K562 (cell line): ENCODE measurements around the gene FARSB. TPM values are rescaled to one million over a fixed set of nuclear protein-coding genes. Genes with fewer than 3 reads are reported as not detected.

ENCODE experiments used
- ATAC-seq: fragments of 200-7000 bp; cut with Tn5 transposase; 3 replicates; pipeline ENCODE4 v1.9.1; 2020; ENCODE audit warnings: moderate library complexity
- BruUV-seq: library from RNA; stranded (reverse); fragments of 400-500 nt; replicated peaks from 2 replicates; lab custom pipeline; 2021; lab: Mats Ljungman, UMichigan
- CTCF ChIA-PET: fragments of 300-600 bp; formaldehyde crosslinking; extraction: SDS; loops from one replicate; lab custom pipeline; 2021; ENCODE audit warnings: low intra/inter-chr PET ratio; lab: Yijun Ruan, JAX
- POLR2A ChIA-PET: fragments of 300-600, 350-650 bp; sonication (Branson Sonifier 250); formaldehyde crosslinking; extraction: SDS; loops from one replicate; lab custom pipeline; 2021; ENCODE audit warnings: antibody characterized with exemption, inconsistent platforms; lab: Yijun Ruan, JAX
- DNase-seq, 4 experiments: peaks; one replicate each; pipeline versions ENCODE4 v3.0.0 to v3.0.0-alpha.2; 2011 to 2018; ENCODE audit warnings: low spot score in 3 of 4, mixed read lengths in 3 of 4; ENCODE audit errors: extremely low read depth in 1 of 4
- FAIRE-seq: peaks from 2 replicates; lab custom pipeline; 2011; peaks lifted over from hg19 to GRCh38; lab: Jason Lieb, UNC
- H2AFZ ChIP-seq: 2 replicates; pipeline ENCODE4 v1.6.0; 2011; ENCODE audit warnings: low read depth, low read length, control low read depth, inconsistent platforms
- H3K27ac ChIP-seq: fragments of 200-600 bp; 3 replicates; pipeline ENCODE4 v1.8.0; 2011; ENCODE audit warnings: low read depth, mild to moderate bottlenecking, control low read depth, inconsistent platforms, low read length, moderate library complexity, mixed read lengths; ENCODE audit errors: extremely low read depth
- H3K27me3 ChIP-seq, 2 experiments: fragments of 300-600 bp in 1 of 2; 2 replicates in 1 of 2; 3 replicates in 1 of 2; pipeline versions ENCODE4 v1.6.0 to v1.8.0; 2011; ENCODE audit warnings: inconsistent platforms in 2 of 2, low read length in 2 of 2, mild to moderate bottlenecking in 1 of 2, mixed read lengths in 1 of 2, moderate library complexity in 1 of 2; ENCODE audit not compliant: control insufficient read depth in 2 of 2, insufficient read depth in 2 of 2
- H3K36me3 ChIP-seq: fragments of 300-600 bp; 3 replicates; pipeline ENCODE4 v1.8.0; 2011; ENCODE audit warnings: mild to moderate bottlenecking, low read length, inconsistent platforms; ENCODE audit not compliant: control insufficient read depth, insufficient read depth
- H3K4me1 ChIP-seq, 2 experiments: fragments of 200-600 bp in 1 of 2; replicated peaks in 1 of 2; 2 replicates in 1 of 2; 3 replicates in 1 of 2; pipeline versions ENCODE4 v1.5.1 to v1.8.0; 2011; ENCODE audit warnings: inconsistent platforms in 2 of 2, low read length in 2 of 2, mild to moderate bottlenecking in 1 of 2, mixed read lengths in 1 of 2, moderate library complexity in 1 of 2; ENCODE audit not compliant: control insufficient read depth in 2 of 2, insufficient read depth in 2 of 2
- H3K4me2 ChIP-seq: 2 replicates; pipeline ENCODE4 v1.6.1; 2011; ENCODE audit warnings: low read length, control low read depth, inconsistent platforms, mixed read lengths; ENCODE audit not compliant: insufficient read depth
- H3K4me3 ChIP-seq: fragments of 200-600 bp; sonication (generic), shearing (Covaris generic); 2 replicates; pipeline ENCODE4 v1.5.1; 2016; ENCODE audit warnings: control low read depth, inconsistent platforms
- H3K79me2 ChIP-seq: fragments of 200-600 bp; 3 replicates; pipeline ENCODE4 v1.8.0; 2011; ENCODE audit warnings: low read length, inconsistent platforms; ENCODE audit not compliant: control insufficient read depth, insufficient read depth
- H3K9ac ChIP-seq, 2 experiments: 2 replicates each; pipeline versions ENCODE4 v1.6.0 to v1.6.1; 2011; ENCODE audit warnings: low read depth in 2 of 2, low read length in 2 of 2, control low read depth in 1 of 2, inconsistent platforms in 1 of 2, mild to moderate bottlenecking in 1 of 2, mixed read lengths in 1 of 2; ENCODE audit not compliant: insufficient read depth in 1 of 2
- H3K9me1 ChIP-seq: one replicate; pipeline ENCODE4 v1.6.0; 2011; ENCODE audit warnings: inconsistent platforms, mild to moderate bottlenecking, low read length, moderate library complexity; ENCODE audit not compliant: control insufficient read depth, insufficient read depth
- H3K9me3 ChIP-seq: replicated peaks from 2 replicates; pipeline ENCODE4 v1.5.1; 2011; ENCODE audit warnings: low read depth, low read length, inconsistent platforms; ENCODE audit not compliant: control insufficient read depth, insufficient read depth
- H4K20me1 ChIP-seq: replicated peaks from 2 replicates; pipeline ENCODE4 v1.6.1; 2011; ENCODE audit warnings: low read length, inconsistent platforms, mixed read lengths; ENCODE audit not compliant: control insufficient read depth, insufficient read depth
- ARID1B ChIP-seq: fragments of 450-650 bp; IDR thresholded peaks from 2 replicates; pipeline ENCODE4 v1.6.1; 2016; ENCODE audit warnings: antibody characterized with exemption, mild to moderate bottlenecking, inconsistent platforms
- CGGBP1 ChIP-seq: fragments of 250-450 bp; sonication (Bioruptor Pico); IDR thresholded peaks from 2 replicates; pipeline ENCODE4 v1.9.0; 2021; ENCODE audit warnings: mild to moderate bottlenecking
- MBD2 ChIP-seq: sonication (generic); IDR thresholded peaks from 2 replicates; pipeline ENCODE4 v1.6.1; 2016; ENCODE audit warnings: low read depth, borderline replicate concordance
- RUNX1 ChIP-seq: sonication (generic); IDR thresholded peaks from 2 replicates; pipeline ENCODE4 v1.6.1; 2016; ENCODE audit warnings: antibody characterized with exemption, low read depth
- TFE3 ChIP-seq: fragments of 450-650 bp; formaldehyde crosslinking; IDR thresholded peaks from 2 replicates; pipeline ENCODE4 v1.4.0; 2020; ENCODE audit warnings: mild to moderate bottlenecking, mixed read lengths
- ZNF717 ChIP-seq: fragments of 250-450 bp; sonication (Bioruptor Pico); IDR thresholded peaks from 2 replicates; pipeline ENCODE4 v1.5.0; 2021
- ZNF75A ChIP-seq: fragments of 450-650 bp; formaldehyde crosslinking; IDR thresholded peaks from 2 replicates; pipeline ENCODE4 v1.4.0; 2020; ENCODE audit warnings: mild to moderate bottlenecking
- WGBS: fragments of 100-300 bp; shearing (Covaris generic); methylation state at CpG from one replicate; pipeline ENCODE4 v1.1.6; 2016; ENCODE audit warnings: low coverage, mixed read lengths; ENCODE audit not compliant: insufficient coverage; ENCODE audit errors: missing lambda C conversion rate; 5-methylcytosine and 5-hydroxymethylcytosine counted together
- in situ Hi-C: fragments of 300-500 bp; cut with MboI; formaldehyde crosslinking; loops from 4 replicates; pipeline ENCODE4 v1.15.0; 2018; ENCODE audit warnings: inconsistent platforms, mixed read lengths
- intact Hi-C: fragments of 100-400 bp; cut with micrococcal nuclease; formaldehyde crosslinking; loops from 2 replicates; pipeline ENCODE4 v1.14.2; 2022
- polyA plus RNA-seq, 8 experiments: library from polyadenylated mRNA; depleted of rRNA in 4 of 8; stranded (reverse) in 5 of 8; unstranded in 3 of 8; fragments of >200 nt; fragmentation: Nextera tagmentation in 2 of 8; fragmentation: Illumina TruSeq in 1 of 8; extraction: Ambion mirVana in 2 of 8; extraction: Trizol in 1 of 8; gene quantifications; 2 replicates each; pipeline versions ENCODE4 v1.2.1 to v1.2.3, GENCODE V29; 2011 to 2014; ENCODE audit warnings: inconsistent platforms in 1 of 8, missing spikeins in 1 of 8
- total RNA-seq, 7 experiments: library from RNA; depleted of rRNA in 6 of 7; stranded (reverse); fragments of >200 nt in 6 of 7; fragmentation: Illumina TruSeq in 2 of 7; extraction: Trizol in 2 of 7; gene quantifications; 2 replicates each; pipeline versions ENCODE4 v1.2.1 to v1.2.3, GENCODE V29; 2011 to 2021; ENCODE audit warnings: low replicate concordance in 1 of 7
- TF ChIP-seq, protein P1 (sequence below): fragments of 250-450 bp; sonication (Bioruptor Pico); IDR thresholded peaks from 2 replicates; pipeline ENCODE4 v1.4.0; 2020; ENCODE audit warnings: mild to moderate bottlenecking, moderate library complexity
- TF ChIP-seq, protein P2 (sequence below): sonication (generic); formaldehyde crosslinking; IDR thresholded peaks from 2 replicates; pipeline ENCODE4 v1.8.0; 2022; ENCODE audit warnings: mild to moderate bottlenecking, missing genetic modification reagents
- TF ChIP-seq, protein P3 (sequence below), 2 experiments: fragments of 250-450 bp in 1 of 2; fragments of 450-650 bp in 1 of 2; sonication (Bioruptor Pico) in 1 of 2; IDR thresholded peaks; 2 replicates each; pipeline versions ENCODE4 v1.6.1 to v1.8.0; 2016 to 2021; ENCODE audit warnings: mild to moderate bottlenecking in 2 of 2, moderate library complexity in 2 of 2, missing compliant biosample characterization in 1 of 2, missing genetic modification characterization in 1 of 2
- TF ChIP-seq, protein P4 (sequence below): sonication (generic); formaldehyde crosslinking; IDR thresholded peaks from 2 replicates; pipeline ENCODE4 v1.8.1; 2023; ENCODE audit warnings: missing genetic modification reagents, mild to moderate bottlenecking, borderline replicate concordance

The FARSB gene
- total and polyA plus RNA-seq, 9 of the 15 experiments (the other 6 are each of a cell fraction or from before 2014, with no cell fraction given) = 26.6 to 171 (median 55.7) TPM

- ATAC-seq = no peak
- intact Hi-C loops = no loop called here
- Histone ChIP-seq H3K79me2 (peaks cover 22% of the 10 kb centered on the region), H2AFZ (no peak overlapping the region), H3K9ac (no peak overlapping the region), H3K36me3 (peaks cover 85% of the 10 kb centered on the region), H3K4me2 (no peak overlapping the region), H3K27ac (no peak overlapping the region), H3K9me3 (no peaks in the 10 kb centered on the region), H3K4me3 (no peak overlapping the region), H3K4me1 (no peaks in the 10 kb centered on the region; a peak in 1 of 5 replicates), H4K20me1 (no peaks in the 10 kb centered on the region), H3K9me1 (no peaks in the 10 kb centered on the region), H3K27me3 (no peaks in the 10 kb centered on the region)
- in situ Hi-C loops = no loop called here
- 88% methylated on average over 2 of the region's 2 CpGs for WGBS
- no TSS peak for BruUV-seq
- POLR2A ChIA-PET = interaction anchor here (0.5 kb wide), 1 partner anchor 45 kb away, joined by 3 read pairs; no protein-coding TSS in a partner anchor
- DNase-seq = no peak
- FAIRE-seq = no peak
- CTCF ChIA-PET = no interaction called here
- TF ChIP-seq MBD2 = no peak
- TF ChIP-seq, protein P1, sequence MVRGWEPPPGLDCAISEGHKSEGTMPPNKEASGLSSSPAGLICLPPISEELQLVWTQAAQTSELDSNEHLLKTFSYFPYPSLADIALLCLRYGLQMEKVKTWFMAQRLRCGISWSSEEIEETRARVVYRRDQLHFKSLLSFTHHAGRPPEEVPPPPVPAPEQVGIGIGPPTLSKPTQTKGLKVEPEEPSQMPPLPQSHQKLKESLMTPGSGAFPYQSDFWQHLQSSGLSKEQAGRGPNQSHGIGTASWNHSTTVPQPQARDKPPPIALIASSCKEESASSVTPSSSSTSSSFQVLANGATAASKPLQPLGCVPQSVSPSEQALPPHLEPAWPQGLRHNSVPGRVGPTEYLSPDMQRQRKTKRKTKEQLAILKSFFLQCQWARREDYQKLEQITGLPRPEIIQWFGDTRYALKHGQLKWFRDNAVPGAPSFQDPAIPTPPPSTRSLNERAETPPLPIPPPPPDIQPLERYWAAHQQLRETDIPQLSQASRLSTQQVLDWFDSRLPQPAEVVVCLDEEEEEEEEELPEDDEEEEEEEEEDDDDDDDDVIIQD (CRISPR knock-in tag) = no peak
- no peak for TF ChIP-seq TFE3
- no peak for TF ChIP-seq RUNX1
- TF ChIP-seq ARID1B = no peak
- no peak for TF ChIP-seq ZNF717 (CRISPR knock-in tag)
- TF ChIP-seq, protein P2, sequence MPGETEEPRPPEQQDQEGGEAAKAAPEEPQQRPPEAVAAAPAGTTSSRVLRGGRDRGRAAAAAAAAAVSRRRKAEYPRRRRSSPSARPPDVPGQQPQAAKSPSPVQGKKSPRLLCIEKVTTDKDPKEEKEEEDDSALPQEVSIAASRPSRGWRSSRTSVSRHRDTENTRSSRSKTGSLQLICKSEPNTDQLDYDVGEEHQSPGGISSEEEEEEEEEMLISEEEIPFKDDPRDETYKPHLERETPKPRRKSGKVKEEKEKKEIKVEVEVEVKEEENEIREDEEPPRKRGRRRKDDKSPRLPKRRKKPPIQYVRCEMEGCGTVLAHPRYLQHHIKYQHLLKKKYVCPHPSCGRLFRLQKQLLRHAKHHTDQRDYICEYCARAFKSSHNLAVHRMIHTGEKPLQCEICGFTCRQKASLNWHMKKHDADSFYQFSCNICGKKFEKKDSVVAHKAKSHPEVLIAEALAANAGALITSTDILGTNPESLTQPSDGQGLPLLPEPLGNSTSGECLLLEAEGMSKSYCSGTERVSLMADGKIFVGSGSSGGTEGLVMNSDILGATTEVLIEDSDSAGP (CRISPR knock-in tag) = no peak
- TF ChIP-seq ZNF75A (CRISPR knock-in tag) = no peak
- TF ChIP-seq, protein P3, sequence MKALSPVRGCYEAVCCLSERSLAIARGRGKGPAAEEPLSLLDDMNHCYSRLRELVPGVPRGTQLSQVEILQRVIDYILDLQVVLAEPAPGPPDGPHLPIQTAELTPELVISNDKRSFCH (CRISPR knock-in tag; IDR thresholded peaks at IDR 0.05) = no peak
- TF ChIP-seq, protein P3 (tag; IDR thresholded peaks at IDR 0.05) = no peak
- TF ChIP-seq, protein P4, sequence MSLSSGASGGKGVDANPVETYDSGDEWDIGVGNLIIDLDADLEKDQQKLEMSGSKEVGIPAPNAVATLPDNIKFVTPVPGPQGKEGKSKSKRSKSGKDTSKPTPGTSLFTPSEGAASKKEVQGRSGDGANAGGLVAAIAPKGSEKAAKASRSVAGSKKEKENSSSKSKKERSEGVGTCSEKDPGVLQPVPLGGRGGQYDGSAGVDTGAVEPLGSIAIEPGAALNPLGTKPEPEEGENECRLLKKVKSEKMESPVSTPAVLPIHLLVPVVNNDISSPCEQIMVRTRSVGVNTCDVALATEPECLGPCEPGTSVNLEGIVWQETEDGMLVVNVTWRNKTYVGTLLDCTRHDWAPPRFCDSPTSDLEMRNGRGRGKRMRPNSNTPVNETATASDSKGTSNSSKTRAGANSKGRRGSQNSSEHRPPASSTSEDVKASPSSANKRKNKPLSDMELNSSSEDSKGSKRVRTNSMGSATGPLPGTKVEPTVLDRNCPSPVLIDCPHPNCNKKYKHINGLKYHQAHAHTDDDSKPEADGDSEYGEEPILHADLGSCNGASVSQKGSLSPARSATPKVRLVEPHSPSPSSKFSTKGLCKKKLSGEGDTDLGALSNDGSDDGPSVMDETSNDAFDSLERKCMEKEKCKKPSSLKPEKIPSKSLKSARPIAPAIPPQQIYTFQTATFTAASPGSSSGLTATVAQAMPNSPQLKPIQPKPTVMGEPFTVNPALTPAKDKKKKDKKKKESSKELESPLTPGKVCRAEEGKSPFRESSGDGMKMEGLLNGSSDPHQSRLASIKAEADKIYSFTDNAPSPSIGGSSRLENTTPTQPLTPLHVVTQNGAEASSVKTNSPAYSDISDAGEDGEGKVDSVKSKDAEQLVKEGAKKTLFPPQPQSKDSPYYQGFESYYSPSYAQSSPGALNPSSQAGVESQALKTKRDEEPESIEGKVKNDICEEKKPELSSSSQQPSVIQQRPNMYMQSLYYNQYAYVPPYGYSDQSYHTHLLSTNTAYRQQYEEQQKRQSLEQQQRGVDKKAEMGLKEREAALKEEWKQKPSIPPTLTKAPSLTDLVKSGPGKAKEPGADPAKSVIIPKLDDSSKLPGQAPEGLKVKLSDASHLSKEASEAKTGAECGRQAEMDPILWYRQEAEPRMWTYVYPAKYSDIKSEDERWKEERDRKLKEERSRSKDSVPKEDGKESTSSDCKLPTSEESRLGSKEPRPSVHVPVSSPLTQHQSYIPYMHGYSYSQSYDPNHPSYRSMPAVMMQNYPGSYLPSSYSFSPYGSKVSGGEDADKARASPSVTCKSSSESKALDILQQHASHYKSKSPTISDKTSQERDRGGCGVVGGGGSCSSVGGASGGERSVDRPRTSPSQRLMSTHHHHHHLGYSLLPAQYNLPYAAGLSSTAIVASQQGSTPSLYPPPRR (CRISPR knock-in tag) = no peak
- TF ChIP-seq CGGBP1 (CRISPR knock-in tag) = no peak
Measured at GRCh38 chr2:222641336-222641735, 14.6 kb downstream of the FARSB start.
